HG02642 (cell line): Measurements from ENCODE around the gene CIB4.

Experiments
- ATAC-seq: cut with Tn5 transposase; IDR thresholded peaks from one replicate; pipeline ENCODE4 v1.9.1; 2021; ENCODE audit warnings: mild to moderate bottlenecking; ENCODE audit not compliant: unreplicated experiment, poor library complexity

The CIB4 gene

GRCh38 chr2:26590508-26590907 is 50.7 kb downstream of the CIB4 start:
- ATAC-seq = no peak

- no peak for ATAC-seq
These were observed 52.6 kb downstream of the CIB4 start for GRCh38 chr2:26588576-26588975.

GRCh38 chr2:26587994-26588393 is 53.2 kb downstream of the CIB4 start:
- ATAC-seq = no peak

GRCh38 chr2:26585966-26586365 is 55.2 kb downstream of the CIB4 start:
- ATAC-seq = no peak

GRCh38 chr2:26585100-26585499 is 56.1 kb downstream of the CIB4 start:
- no peak for ATAC-seq

GRCh38 chr2:26584656-26585055 is 56.5 kb downstream of the CIB4 start:
- ATAC-seq = no peak

GRCh38 chr2:26584191-26584590 is 57.0 kb downstream of the CIB4 start:
- no peak for ATAC-seq

- no peak for ATAC-seq
These were observed 57.7 kb downstream of the CIB4 start for GRCh38 chr2:26583381-26583911.

- ATAC-seq = no peak
These were observed 58.3 kb downstream of the CIB4 start for GRCh38 chr2:26582890-26583289.

- no peak for ATAC-seq
These were observed 58.9 kb downstream of the CIB4 start for GRCh38 chr2:26581991-26582842.

- ATAC-seq = no peak
These were observed 59.7 kb downstream of the CIB4 start for GRCh38 chr2:26581266-26581990.

- no peak for ATAC-seq
These were observed 60.4 kb downstream of the CIB4 start for GRCh38 chr2:26580751-26581150.

GRCh38 chr2:26580151-26580550 is 61.0 kb downstream of the CIB4 start:
- no peak for ATAC-seq

GRCh38 chr2:26579723-26580040 is 61.5 kb downstream of the CIB4 start:
- ATAC-seq = no peak

- no peak for ATAC-seq
These were observed 62.0 kb downstream of the CIB4 start for GRCh38 chr2:26579025-26579722.

- ATAC-seq = no peak
These were observed 62.6 kb downstream of the CIB4 start for GRCh38 chr2:26578581-26578980.

GRCh38 chr2:26578113-26578458 is 63.1 kb downstream of the CIB4 start:
- ATAC-seq = no peak

GRCh38 chr2:26577442-26578112 is 63.6 kb downstream of the CIB4 start:
- ATAC-seq = no peak

- no peak for ATAC-seq
These were observed 64.4 kb downstream of the CIB4 start for GRCh38 chr2:26576565-26577441.
